Amygdala (tissue), 56 donors: ENCODE results near the gene ANKRD34A.
A peak's percentile ranks its signal among the peaks of the same experiment; 100 is the strongest.
"Not testable (repeated sequence)": the region's sequence is repeated elsewhere in the genome, so short reads cannot be mapped to it uniquely, and the experiment has no call there.

Source experiments
- DNase-seq, 56 donors: peaks; one replicate each; lab custom pipeline; 2025; lab: John Stamatoyannopoulos, UW

ANKRD34A gene

GRCh38 chr1:145952903-145953302 is 11.5 kb downstream of the ANKRD34A start:
- DNase-seq = no peak

- no peak for DNase-seq
Observed at GRCh38 chr1:145951526-145951925, 12.8 kb downstream of the ANKRD34A start.

- no peak for DNase-seq
Observed at GRCh38 chr1:145949219-145949618, 15.2 kb downstream of the ANKRD34A start.

GRCh38 chr1:145947551-145947950 is 16.8 kb downstream of the ANKRD34A start:
- DNase-seq = no peak

GRCh38 chr1:145946477-145946986 is 17.8 kb downstream of the ANKRD34A start:
- no peak for DNase-seq

- DNase-seq = no peak
Observed at GRCh38 chr1:145944532-145944931, 19.8 kb downstream of the ANKRD34A start.

GRCh38 chr1:145942871-145943270 is 21.5 kb downstream of the ANKRD34A start:
- no peak for DNase-seq

- DNase-seq = no peak
Observed at GRCh38 chr1:145942405-145942804, 22.0 kb downstream of the ANKRD34A start.

GRCh38 chr1:145937436-145937835 is 26.9 kb downstream of the ANKRD34A start:
- no peak for DNase-seq

GRCh38 chr1:145936247-145936646 is 28.1 kb downstream of the ANKRD34A start:
- DNase-seq = peak in 2 of 56 donors; percentile 12

GRCh38 chr1:145935708-145936107 is 28.7 kb downstream of the ANKRD34A start:
- DNase-seq = no peak

GRCh38 chr1:145932522-145933009 is 31.8 kb downstream of the ANKRD34A start:
- DNase-seq = not testable (repeated sequence)

- no peak for DNase-seq
Observed at GRCh38 chr1:145927916-145928643, 36.3 kb downstream of the ANKRD34A start.

GRCh38 chr1:145927063-145927886 is 37.1 kb downstream of the ANKRD34A start, which contains the start of gene RBM8A:
Gene RBM8A, minus strand, starts transcription at chr1:145927484. Its CDS starts 58 bp downstream, at chr1:145927426.
- DNase-seq = peak; percentile 48 to 99 (median 91)

GRCh38 chr1:145926686-145927062 is 37.7 kb downstream of the ANKRD34A start:
- DNase-seq = no peak

GRCh38 chr1:145922266-145922665 is 42.1 kb downstream of the ANKRD34A start:
- no peak for DNase-seq

GRCh38 chr1:145920297-145920696 is 44.1 kb downstream of the ANKRD34A start:
- DNase-seq = not testable (repeated sequence)

GRCh38 chr1:145918992-145919939 is 45.1 kb downstream of the ANKRD34A start:
- DNase-seq = peak in 34 of 56 donors; percentile 2 to 64 (median 34)

GRCh38 chr1:145918144-145918991 is 46.0 kb downstream of the ANKRD34A start, which contains the start of gene PEX11B:
Gene PEX11B, minus strand, starts transcription at chr1:145918717. Its CDS starts 29 bp downstream, at chr1:145918688.
- peak; percentile 48 to 97 (median 87) for DNase-seq
